Panc1 (cell line): ENCODE results near the gene COMMD6.

ENCODE experiments used
- CTCF ChIP-seq: fragments of 450-650 bp; IDR thresholded peaks from 2 replicates; pipeline ENCODE4 v1.5.1; 2017; ENCODE audit warnings: mild to moderate bottlenecking
- REST ChIP-seq, 2 experiments: IDR thresholded peaks; 2 replicates each; pipeline ENCODE4 v1.6.1; 2011 to 2012; ENCODE audit warnings: low read depth in 2 of 2, control low read depth in 1 of 2, low read length in 1 of 2, mild to moderate bottlenecking in 1 of 2, moderate library complexity in 1 of 2; ENCODE audit not compliant: insufficient read depth in 1 of 2

- TF ChIP-seq CTCF = peak; percentile 89
- TF ChIP-seq REST (IDR thresholded peaks at IDR 0.05; ENCODE audit: insufficient read depth in 1 of 2, low read depth in 2 of 2, low read length in 1 of 2) = no peak
Observed at GRCh38 chr13:75482070-75482819, 55.4 kb downstream of the COMMD6 start, which contains the start of gene TBC1D4.
